Stimulated activated naive CD8-positive, alpha-beta T cell treated with anti-CD3 and anti-CD28 coated beads, Interleukin-15, Interleukin-2, amounts not matched to agents 100 ng/mL and 50 ng/mL, for 24 hours (primary cell): Measurements from ENCODE around the gene QRFPR.
"Not testable (repeated sequence)": the region's sequence is repeated elsewhere in the genome, so short reads cannot be mapped to it uniquely, and the experiment has no call there.

Experiments used
- H3K27ac Mint-ChIP-seq: one replicate; pipeline ENCODE4 v1.8.0; 2021; ENCODE audit warnings: mild to moderate bottlenecking, mixed read lengths
- H3K27me3 Mint-ChIP-seq: one replicate; pipeline ENCODE4 v1.8.0; 2021; ENCODE audit warnings: mixed read lengths
- H3K36me3 Mint-ChIP-seq: one replicate; pipeline ENCODE4 v1.8.0; 2021; ENCODE audit warnings: low read depth, mixed read lengths
- H3K4me1 Mint-ChIP-seq: one replicate; pipeline ENCODE4 v1.8.0; 2021; ENCODE audit warnings: low read depth, mixed read lengths
- H3K4me3 Mint-ChIP-seq: one replicate; pipeline ENCODE4 v1.8.0; 2021; ENCODE audit warnings: mild to moderate bottlenecking, mixed read lengths
- H3K9me3 Mint-ChIP-seq: one replicate; pipeline ENCODE4 v1.8.0; 2021; ENCODE audit warnings: mixed read lengths

QRFPR gene

DNA sequence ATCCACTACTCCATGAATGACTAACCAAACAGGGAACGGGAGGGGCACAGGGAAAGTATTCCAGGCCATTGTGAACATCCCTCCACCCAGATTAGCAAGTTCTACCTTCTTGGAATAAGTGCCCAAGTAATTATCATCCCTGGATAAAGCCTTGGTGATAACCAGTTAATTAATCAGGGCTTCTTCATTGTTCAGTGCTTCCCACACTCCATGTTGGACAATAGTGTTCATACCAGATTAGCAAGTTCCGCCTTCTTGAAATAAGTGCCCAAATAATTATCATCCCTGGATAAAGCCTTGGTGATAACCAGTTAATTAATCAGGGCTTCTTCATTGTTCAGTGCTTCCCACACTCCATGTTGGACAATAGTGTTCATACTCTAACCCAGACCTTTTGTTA, 67.4 kb downstream of the QRFPR start:
- H3K27me3 Mint-ChIP-seq = peaks cover 16% of the 10 kb centered on the region
- H3K4me1 Mint-ChIP-seq, H3K4me3 Mint-ChIP-seq, H3K9me3 Mint-ChIP-seq, H3K27ac Mint-ChIP-seq, H3K36me3 Mint-ChIP-seq: not testable (repeated sequence)

DNA sequence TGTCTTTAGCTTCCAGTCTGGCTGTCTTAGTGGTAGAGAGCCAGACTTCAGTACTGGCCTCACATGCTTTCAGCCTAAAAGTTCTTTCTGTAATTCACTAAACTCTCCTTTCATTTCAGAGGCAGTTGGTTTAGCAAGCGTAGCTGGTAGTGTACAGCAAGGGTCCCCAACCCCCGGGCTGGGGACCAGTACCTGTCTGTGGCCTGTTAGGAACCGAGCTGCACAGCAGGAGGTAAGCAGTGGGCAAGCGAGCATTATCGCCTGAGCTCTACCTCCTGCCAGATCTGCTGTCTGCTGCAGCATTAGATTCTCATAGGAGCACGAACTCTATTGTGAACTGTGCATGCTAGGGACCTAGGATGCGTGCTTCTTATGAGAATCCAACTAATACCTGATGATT, 72.0 kb downstream of the QRFPR start:
- no peak overlapping the region for H3K27ac Mint-ChIP-seq
- H3K36me3 Mint-ChIP-seq = no peaks in the 10 kb centered on the region
- H3K9me3 Mint-ChIP-seq = no peaks in the 10 kb centered on the region
- no peak overlapping the region for H3K4me3 Mint-ChIP-seq
- peaks cover 14% of the 10 kb centered on the region for H3K4me1 Mint-ChIP-seq
- peaks cover 3% of the 10 kb centered on the region for H3K27me3 Mint-ChIP-seq

DNA sequence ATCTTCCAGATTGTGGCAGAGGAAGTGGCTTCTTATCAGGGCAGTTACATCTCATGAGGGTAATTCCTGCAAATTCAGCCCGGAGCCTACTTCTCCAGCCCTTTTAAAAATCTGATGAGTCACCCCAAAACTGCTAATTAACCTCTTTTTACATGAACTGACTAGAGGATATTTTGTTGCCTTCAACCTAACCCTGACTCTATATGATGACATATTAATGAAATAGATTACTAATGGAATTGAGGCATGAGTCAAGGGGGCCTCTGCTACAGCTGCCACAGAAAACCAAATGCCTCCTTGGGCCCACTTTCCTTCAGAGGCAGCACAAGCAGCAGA, 72.5 kb downstream of the QRFPR start:
- Mint-ChIP-seq H3K4me3 (no peak overlapping the region), H3K4me1 (peaks cover 14% of the 10 kb centered on the region), H3K36me3 (no peaks in the 10 kb centered on the region)

DNA sequence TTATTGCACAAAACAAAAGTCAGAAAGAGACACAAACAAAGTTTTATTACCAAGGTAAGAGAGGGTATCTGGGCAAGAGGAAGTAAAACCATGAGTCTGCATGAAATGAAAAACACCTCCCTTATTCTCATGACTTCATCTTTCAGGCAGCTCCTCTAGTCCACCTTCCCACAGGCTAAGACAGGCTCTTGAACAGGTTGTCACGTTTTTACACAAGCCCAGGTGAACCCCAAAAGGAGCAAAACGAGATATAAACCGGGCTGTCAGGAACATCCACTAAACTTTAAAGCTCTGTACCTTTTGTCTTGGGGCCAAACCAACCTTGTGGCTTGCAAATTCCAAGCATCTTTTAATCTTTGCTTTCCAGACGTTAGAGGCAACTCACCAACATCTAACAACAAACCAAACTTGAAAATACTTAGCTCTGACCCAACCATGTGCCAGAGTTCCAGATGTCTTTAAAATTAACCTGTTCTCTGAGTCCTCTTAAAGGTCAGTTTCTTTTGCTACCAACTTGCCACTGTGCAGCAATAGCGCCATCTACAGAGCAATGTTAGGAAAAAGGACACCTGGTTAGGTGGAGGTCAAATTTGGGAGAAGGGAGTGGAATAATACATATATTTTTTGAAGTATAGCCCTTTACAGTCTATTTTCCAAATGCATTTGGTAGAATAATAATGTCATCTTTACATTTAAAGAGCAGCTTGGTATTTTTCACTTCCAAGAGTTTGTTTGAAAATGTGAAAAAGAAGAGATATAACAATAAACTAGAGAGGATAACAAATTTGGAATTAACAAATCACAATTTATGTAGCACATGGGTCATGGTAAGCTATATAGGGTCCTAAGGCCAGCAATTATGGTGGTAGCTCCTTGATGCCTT, 73.1 kb downstream of the QRFPR start:
- peak overlapping the region; percentile 60 for H3K27ac Mint-ChIP-seq
- no peak overlapping the region for H3K4me3 Mint-ChIP-seq
- H3K27me3 Mint-ChIP-seq = peaks cover 3% of the 10 kb centered on the region
- H3K4me1 Mint-ChIP-seq = peaks cover 14% of the 10 kb centered on the region
- H3K36me3 Mint-ChIP-seq = no peaks in the 10 kb centered on the region
- no peaks in the 10 kb centered on the region for H3K9me3 Mint-ChIP-seq

More for the DNA sequence above, 72.5 kb downstream of the QRFPR start:
- Mint-ChIP-seq H3K9me3 (no peaks in the 10 kb centered on the region), H3K27me3 (peaks cover 3% of the 10 kb centered on the region), H3K27ac (no peak overlapping the region)

DNA sequence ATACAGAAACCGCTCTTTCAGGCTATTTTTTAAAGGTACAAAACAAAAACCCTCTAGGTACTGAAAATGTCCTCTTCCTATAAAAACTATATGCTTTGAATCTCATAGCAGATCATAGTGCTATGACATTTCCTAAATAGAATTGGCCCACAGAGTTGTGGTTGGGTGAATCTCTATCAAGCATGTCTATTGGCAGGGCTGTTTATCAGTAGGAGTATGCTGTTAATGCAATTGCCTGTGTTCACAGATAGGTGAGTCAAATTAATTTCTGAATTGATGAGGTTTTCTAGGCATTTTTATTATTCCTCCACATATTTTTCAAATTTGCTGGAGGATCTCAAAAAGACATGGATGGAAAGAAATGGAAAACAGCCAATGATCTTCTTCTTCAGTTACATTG, 73.9 kb downstream of the QRFPR start:
- H3K9me3 Mint-ChIP-seq = no peaks in the 10 kb centered on the region
- no peak overlapping the region for H3K4me3 Mint-ChIP-seq
- H3K27me3 Mint-ChIP-seq = peaks cover 3% of the 10 kb centered on the region
- no peak overlapping the region for H3K27ac Mint-ChIP-seq
- no peaks in the 10 kb centered on the region for H3K36me3 Mint-ChIP-seq
- H3K4me1 Mint-ChIP-seq = peaks cover 14% of the 10 kb centered on the region

DNA sequence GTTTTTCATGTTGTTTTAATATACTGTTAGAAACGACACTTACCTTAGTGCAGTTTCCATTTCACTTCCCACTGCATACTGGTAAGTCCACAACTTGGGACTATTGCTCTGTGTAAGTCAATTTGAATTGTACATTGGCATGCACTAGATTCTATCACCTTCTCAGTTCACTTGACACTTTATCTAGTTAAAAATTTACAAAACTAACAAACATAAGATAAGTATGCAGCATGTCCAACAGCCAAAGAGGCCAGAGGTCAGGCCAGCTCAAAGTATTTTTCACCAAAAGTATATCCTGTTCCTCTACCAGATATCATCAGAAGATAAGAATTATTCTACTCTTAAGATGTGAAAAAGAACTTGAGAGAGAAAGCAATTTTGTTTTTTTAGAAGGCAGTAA, 75.9 kb downstream of the QRFPR start:
- H3K4me3 Mint-ChIP-seq = no peak overlapping the region
- H3K36me3 Mint-ChIP-seq = no peaks in the 10 kb centered on the region
- no peak overlapping the region for H3K27ac Mint-ChIP-seq
- no peaks in the 10 kb centered on the region for H3K27me3 Mint-ChIP-seq
- no peaks in the 10 kb centered on the region for H3K9me3 Mint-ChIP-seq
- H3K4me1 Mint-ChIP-seq = peaks cover 14% of the 10 kb centered on the region

DNA sequence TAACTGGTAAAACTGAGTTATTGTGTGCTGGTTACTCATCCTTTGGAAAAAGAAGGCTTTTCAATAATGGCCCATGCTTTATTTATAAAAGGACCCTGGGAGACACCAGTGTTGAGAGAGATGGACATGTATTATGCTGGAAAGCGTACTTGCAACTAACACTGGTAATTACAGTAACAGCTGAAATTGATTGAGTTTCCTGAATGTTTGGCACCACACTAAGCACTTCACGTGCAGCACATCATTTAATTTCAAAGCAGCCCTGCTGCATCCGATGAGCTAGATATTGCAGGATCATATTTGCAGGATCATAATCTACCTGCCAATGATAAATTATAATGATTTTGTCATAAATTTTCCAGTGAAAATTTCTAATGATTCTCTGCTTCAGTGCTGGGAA, 81.5 kb downstream of the QRFPR start:
- Mint-ChIP-seq H3K4me1 (no peaks in the 10 kb centered on the region), H3K27me3 (no peaks in the 10 kb centered on the region), H3K36me3 (no peaks in the 10 kb centered on the region), H3K27ac (no peak overlapping the region), H3K9me3 (no peaks in the 10 kb centered on the region), H3K4me3 (no peak overlapping the region)

DNA sequence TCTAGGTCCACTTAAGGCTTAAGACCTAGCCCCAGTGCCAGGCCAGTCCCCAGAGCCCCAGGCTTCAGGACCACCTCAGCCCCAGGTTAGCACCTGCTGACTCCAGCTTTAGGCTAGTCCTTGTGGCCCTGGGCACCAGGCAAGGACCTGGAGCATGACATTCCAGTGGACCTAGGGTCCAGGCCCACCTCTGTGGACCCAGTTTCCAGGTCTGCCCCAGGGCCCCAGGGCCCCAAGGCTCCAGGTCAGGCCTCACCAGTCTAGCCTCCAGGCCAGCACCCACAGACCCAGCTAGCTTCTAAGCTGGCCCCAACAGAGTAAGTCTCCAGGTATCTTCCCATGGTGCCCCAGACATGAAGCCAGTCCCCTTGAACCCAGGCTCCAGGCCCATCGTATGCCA, 97.5 kb downstream of the QRFPR start:
- Mint-ChIP-seq H3K4me1 (peaks cover 6% of the 10 kb centered on the region), H3K9me3 (peaks cover 20% of the 10 kb centered on the region), H3K27me3 (no peaks in the 10 kb centered on the region), H3K4me3 (no peak overlapping the region), H3K27ac (no peak overlapping the region), H3K36me3 (no peaks in the 10 kb centered on the region)

DNA sequence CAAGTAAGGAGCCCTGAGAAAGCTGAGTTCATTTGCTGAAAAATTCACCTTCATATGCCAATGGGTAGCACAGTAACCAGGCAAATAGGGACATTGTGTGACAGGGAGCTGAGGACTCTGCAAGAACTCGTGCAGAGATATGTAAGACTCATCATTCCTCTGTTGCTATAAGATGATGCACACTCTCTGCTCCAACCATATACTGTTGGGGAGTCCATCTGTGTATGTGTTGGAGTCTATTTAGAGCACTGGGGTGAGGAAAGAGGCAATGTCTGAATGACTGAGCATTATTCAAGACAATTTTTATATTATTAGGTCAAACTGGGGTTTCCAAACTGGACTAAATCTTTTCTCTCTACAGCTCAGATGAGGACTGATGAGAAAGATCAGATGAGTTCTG, 100.4 kb downstream of the QRFPR start:
- H3K4me3 Mint-ChIP-seq = no peak overlapping the region
- no peak overlapping the region for H3K27ac Mint-ChIP-seq
- H3K27me3 Mint-ChIP-seq = peaks cover 4% of the 10 kb centered on the region
- H3K36me3 Mint-ChIP-seq = no peaks in the 10 kb centered on the region
- H3K4me1 Mint-ChIP-seq = peaks cover 6% of the 10 kb centered on the region
- peaks cover 5% of the 10 kb centered on the region for H3K9me3 Mint-ChIP-seq

DNA sequence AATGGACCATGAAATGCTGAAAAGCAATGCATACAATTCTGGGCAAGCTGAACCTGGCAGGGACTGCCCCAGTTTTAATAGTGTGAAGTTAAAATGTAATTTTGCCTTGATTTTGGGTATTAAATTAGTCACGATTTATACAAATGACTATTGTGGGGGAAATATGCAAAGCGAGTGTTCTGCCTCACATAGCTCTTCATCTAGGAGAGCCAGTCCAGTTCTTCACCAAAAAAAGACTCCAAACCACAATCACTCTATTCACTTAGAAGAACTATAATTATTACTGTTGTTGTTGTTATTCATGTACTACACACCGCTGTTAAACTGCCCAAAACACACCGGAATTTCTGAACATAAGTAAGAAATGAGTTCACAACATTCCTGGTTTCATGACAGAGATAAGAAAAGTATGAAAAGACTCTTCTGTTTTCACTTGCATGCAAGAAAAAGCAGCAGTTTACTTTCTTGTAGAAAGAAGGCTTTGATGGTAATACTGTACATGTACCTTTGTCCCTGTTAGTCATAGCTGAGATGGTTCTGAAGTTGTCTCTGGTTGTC, 101.9 kb downstream of the QRFPR start:
- Mint-ChIP-seq H3K36me3 (no peaks in the 10 kb centered on the region), H3K9me3 (no peaks in the 10 kb centered on the region), H3K4me3 (no peak overlapping the region), H3K4me1 (peaks cover 6% of the 10 kb centered on the region), H3K27me3 (peaks cover 4% of the 10 kb centered on the region), H3K27ac (no peak overlapping the region)
